GM20000 (cell line): ENCODE measurements around the gene ZNF479.
"Not testable (repeated sequence)": the region's sequence is repeated elsewhere in the genome, so short reads cannot be mapped to it uniquely, and the experiment has no call there.

Source experiments
- DNase-seq: peaks from one replicate; pipeline ENCODE4 v3.0.0; 2012; ENCODE audit warnings: low spot score
- TF ChIP-seq, protein P1 (sequence below): IDR thresholded peaks from 2 replicates; pipeline ENCODE4 v1.5.1; 2012; ENCODE audit warnings: mild to moderate bottlenecking, control low read depth; ENCODE audit errors: extremely low read depth, missing control alignments

Gene ZNF479

DNA sequence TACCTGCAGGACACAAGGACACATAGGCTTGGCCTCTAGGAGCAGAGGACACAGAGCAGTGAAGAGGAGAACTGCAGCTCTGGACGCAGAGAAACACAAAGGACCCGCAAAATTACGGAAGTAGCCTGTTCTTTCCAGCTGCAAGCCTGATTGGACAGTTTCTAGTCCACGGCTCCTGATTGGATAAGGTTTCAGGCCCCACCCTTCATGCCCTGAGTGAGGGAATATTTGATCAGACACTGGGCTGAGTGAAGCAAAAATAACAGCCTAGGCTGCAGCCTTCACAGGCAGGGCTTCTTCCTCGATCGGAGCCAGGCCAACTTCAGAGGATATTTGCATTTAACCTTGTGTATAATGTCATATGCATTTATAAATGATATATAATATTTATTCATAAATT, at the start of gene ZNF479:
TSS of gene ZNF479 (minus strand) at position 101 of the 400 bp plus-strand sequence. CDS start 112 bp downstream, outside the sequence.
- DNase-seq: not testable (repeated sequence)

GRCh38 chr7:57182031-57182430, 49.8 kb upstream of the ZNF479 start:
- no peak for DNase-seq
- TF ChIP-seq, protein P1, sequence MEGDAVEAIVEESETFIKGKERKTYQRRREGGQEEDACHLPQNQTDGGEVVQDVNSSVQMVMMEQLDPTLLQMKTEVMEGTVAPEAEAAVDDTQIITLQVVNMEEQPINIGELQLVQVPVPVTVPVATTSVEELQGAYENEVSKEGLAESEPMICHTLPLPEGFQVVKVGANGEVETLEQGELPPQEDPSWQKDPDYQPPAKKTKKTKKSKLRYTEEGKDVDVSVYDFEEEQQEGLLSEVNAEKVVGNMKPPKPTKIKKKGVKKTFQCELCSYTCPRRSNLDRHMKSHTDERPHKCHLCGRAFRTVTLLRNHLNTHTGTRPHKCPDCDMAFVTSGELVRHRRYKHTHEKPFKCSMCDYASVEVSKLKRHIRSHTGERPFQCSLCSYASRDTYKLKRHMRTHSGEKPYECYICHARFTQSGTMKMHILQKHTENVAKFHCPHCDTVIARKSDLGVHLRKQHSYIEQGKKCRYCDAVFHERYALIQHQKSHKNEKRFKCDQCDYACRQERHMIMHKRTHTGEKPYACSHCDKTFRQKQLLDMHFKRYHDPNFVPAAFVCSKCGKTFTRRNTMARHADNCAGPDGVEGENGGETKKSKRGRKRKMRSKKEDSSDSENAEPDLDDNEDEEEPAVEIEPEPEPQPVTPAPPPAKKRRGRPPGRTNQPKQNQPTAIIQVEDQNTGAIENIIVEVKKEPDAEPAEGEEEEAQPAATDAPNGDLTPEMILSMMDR: no peak

GRCh38 chr7:57181281-57181680, 49.0 kb upstream of the ZNF479 start:
- TF ChIP-seq, protein P1: no peak

DNA sequence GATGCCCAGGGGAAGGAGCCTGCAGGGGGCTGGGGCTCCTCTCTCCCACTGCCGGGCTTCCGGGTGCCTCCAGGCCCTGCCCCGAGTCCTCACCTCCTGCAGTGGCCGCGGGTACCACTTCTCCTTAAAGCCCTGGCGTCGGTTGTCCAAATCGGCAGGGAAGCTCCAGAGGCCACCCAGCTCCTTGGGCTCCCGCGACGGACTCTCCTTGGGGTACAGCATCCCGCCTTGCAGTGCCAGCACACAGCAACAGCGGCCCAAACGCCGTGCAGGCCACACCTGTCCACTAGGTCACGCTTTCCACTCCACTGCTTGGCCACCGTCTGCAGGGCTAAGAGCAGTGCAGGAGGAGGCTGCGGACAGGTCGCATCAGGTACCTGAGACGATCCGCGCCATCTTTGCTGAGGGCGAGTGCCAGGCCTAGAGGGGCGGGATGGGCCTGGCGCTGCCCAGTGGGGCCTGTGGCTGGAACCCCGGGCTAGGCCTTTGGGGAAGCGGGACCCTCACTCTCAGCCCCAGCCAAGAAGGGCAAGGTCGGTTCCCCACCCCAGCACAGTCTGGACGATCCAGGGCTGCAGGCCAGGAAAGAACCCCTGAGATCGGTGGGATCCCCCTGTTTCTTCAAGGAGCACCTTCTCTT, 47.7 kb upstream of the ZNF479 start:
- TF ChIP-seq, protein P1: no peak
- DNase-seq: no peak

More at GRCh38 chr7:57181281-57181680, 49.0 kb upstream of the ZNF479 start:
- no peak for DNase-seq

DNA sequence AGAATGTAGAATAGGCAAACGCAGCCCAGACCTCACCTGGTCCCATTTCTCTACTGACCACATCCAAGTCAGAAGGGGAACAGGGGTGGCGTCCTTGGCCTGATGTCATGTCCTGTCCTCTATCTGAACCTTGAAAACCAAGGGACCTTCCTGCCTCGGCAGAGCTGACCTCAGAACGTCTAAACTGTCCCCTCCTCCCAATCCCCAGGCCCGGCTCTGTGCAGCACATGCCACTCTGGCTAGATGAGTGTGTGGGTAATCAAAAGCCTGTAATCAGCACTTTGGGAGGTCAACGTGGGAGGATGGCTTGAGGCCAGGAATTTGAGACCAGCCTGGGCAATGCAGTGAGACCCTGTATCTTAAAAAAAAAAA, 46.5 kb upstream of the ZNF479 start:
- TF ChIP-seq, protein P1: no peak
- no peak for DNase-seq

GRCh38 chr7:57177856-57178767, 45.9 kb upstream of the ZNF479 start:
- TF ChIP-seq, protein P1: no peak
- DNase-seq: no peak

GRCh38 chr7:57176928-57177635, 44.8 kb upstream of the ZNF479 start:
- DNase-seq: no peak
- TF ChIP-seq, protein P1: no peak
